Femur (tissue), 1 donor: ENCODE data around the gene FBXO3.

Experiments
- DNase-seq: peaks from one replicate; pipeline ENCODE4 v3.0.0-alpha.2; 2017

The FBXO3 gene

GRCh38 chr11:33700502-33701271 lies 73.6 kb downstream of the FBXO3 start, which contains the start of gene C11orf91:
TSS of gene C11orf91 (minus strand) at chr11:33700826. CDS start at chr11:33700740, 86 bp downstream.
- DNase-seq, result peak; percentile 99

DNA sequence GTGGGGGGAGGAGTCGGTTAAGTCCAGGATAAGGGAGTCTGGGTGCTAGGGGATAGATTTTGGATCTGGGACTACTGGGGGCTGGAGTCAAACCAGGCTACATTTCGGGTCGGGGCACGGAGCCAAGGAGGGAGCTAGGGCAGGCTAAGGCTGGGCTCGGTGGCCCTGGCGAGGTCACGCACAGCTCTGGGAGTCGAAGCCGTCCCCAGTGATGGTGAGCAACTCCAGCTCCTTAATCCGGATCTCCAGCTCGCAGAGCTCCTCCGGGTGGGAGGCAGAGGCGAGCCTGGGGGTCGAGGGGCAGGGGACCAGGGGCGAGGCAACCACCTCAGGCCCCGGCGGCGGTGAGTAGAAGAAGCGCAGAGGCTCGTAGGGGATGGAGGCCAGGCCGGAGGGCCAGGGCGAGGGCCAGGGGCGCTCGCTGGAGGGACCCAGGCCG lies 74.2 kb downstream of the FBXO3 start:
- DNase-seq, result peak; percentile 65

GRCh38 chr11:33699515-33700062 lies 74.7 kb downstream of the FBXO3 start:
- DNase-seq, result no peak

DNA sequence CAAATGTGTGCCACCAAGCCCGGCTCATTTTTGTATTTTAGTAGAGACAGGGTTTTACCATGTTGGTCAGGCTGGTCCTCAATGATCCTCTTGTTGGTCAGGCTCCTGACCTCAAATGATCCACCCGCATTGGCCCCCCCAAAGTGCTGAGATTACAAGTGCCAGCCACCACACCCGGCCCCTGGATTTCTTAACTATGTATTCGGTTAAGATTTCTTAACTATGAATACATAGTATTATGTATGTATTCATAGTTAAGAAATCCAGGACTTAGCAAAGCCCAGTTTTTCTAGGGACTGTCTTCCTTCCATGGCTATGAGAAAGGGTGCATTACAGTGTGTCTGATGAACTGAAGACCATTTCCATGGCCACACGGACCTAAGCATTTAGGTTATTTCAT lies 75.4 kb downstream of the FBXO3 start:
- no peak for DNase-seq

GRCh38 chr11:33697997-33698396 lies 76.3 kb downstream of the FBXO3 start:
- DNase-seq, result no peak

DNA sequence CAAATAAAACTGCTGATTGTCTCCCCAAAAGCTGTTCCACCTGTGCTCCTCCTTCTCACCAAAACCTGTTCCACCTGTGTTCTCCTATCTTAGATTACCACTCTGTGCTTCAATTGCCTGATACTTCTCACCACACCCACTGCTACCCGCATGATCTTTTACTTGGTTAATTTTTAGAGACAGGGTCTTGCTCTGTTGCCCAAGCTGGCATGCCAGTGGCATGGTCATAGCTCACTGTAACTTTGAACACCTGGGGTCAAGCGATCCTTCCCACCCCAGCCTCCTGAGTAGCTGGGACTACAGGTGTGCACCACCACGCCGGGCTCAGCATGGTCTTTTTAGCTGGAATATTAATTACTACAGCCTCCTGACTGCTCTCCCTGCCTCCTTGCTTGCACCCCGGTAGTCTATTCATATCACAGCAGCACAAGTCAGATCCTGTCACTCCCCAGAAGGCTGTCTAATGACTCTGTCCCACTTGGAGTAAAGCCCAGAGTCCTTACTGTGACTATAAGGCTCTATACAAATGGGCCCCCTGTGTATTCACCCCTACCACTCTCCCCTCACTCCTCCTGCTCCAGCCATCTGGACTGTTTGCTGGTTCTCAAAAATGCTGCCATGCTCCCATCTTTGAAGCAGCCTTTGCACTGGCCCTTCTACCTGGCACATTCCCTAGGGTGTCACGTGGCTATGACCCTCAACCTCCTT lies 77.2 kb downstream of the FBXO3 start:
- no peak for DNase-seq

DNA sequence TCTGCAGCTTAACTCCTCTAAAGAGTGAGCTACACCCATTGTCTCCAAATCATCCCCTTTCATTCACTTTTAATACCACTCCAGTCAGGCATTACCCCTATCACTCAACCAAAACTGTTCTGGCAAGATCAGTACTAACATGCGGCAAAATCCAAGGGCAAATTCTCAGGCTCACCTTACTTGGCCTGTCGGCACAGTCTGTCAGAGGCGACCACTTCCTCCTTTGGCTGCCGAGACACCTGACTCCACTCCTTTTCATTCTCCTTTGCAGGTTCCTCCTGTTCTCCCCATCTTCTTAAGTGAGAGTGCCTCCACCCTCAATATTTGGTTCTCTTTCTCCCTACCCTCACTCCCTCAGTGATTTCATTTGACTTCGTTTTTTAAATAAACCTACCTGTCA lies 77.9 kb downstream of the FBXO3 start:
- DNase-seq, result no peak

DNA sequence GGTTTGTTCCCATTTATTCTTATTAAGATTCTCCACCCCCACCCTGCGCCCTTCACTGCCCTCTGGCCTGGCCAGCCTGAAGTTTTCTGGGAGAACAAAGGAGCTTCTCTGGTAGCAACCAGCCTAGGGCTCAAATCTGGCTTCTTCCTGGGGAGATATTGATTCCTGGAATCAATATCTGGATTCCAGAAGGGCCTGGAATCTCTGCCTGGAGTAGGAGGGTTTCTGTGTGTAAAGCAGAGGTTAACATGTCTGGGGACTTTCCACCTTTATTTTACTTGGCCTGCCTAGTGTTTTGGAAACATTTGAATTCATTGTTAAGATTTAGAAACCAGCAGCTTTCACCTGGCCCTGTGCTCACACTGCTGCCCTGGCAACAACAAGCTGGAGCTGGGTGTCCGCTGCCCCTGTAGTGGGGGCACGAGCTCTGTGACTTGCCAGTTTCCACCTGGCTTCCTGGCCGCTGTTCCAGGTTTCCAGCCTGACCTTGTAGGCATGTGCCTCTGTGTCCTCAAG lies 79.2 kb downstream of the FBXO3 start:
- DNase-seq, result no peak

- no peak for DNase-seq
These were observed 79.8 kb downstream of the FBXO3 start for GRCh38 chr11:33694346-33695050.

- DNase-seq, result no peak
These were observed 81.8 kb downstream of the FBXO3 start for GRCh38 chr11:33692541-33692940.

DNA sequence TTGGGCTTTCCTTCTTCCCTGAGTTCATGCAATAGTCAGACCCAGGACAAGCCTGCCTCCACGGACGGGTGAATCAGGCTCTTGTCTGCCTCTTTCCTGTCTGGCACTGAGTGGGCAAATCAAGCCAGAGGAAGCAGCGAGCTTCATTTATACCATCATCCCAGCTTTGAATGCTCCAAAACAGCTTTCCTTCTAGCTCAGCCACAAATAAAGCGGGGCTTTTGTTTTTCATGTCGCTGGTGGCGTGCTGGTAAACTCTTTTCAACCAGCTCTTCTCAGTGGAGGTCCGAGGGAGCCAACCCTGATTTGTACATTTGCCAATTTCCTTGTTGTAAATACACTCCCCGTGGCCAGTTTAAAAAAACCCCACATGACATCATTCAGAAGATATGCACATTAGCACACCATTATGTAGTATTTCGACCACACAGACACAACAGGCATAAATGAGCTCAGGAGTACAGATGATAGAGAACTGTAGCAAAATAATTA lies 82.3 kb downstream of the FBXO3 start:
- peak; percentile 69 for DNase-seq

DNA sequence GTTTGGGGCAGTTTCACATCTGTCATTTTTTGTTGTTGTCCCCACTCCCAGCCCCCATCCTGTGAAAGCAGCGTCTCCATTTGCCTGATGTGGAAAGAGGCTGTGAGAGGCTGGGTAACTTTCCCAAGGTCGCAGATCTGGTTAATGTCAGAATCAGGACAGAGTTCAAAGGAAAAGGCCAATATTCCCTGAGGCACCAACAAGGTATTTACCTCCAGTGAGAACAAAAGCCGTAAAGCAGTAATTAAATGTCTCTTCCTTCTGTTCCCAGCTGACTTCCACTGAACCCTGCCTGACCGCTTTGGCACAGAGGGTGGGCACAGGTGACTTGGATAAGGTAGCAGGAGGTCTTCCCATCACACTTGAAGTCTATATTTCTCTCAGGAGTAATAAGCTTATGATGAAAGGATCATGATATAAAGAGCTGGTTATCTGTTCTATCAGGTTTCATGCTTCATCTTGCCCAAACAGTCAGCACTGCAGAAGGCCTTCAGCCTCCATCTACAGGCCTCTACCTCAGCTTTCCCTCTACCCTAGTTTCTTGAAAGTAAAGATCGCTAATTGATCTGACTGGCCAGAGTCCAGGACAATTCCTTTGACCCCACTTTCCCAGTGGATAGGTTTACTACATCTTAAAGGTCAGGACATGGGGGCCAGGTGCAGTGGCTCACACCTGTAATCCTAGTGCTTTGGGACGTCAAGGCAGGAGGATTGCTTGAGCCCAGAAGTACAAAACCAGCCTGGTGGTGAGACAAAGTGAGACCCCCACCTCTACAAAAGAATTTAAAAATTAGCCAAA lies 83.1 kb downstream of the FBXO3 start:
- DNase-seq, result no peak
